ENCODE results near the gene MSI2. TPM values are rescaled to one million over a fixed set of nuclear protein-coding genes. Genes with fewer than 3 reads are reported as not detected.

MSI2 gene
- total and polyA plus RNA-seq, 2 experiments from 2014 or later, result 4.3 to 17.9 TPM

GRCh38 chr17:57532556-57532955 is 276.2 kb downstream of the MSI2 start:
- H3F3A ChIP-seq (ENCODE audit: insufficient read depth), result 0 out of 2 replicates have a peak, but pooled peaks cover 10% of the 10 kb centered on the region
- no peaks in the 10 kb centered on the region for H3K9me2 ChIP-seq (ENCODE audit: insufficient read depth)
- H3K27ac ChIP-seq, result no peak overlapping the region
- 95 to 97% methylated on average over 6 of the region's 6 CpGs for WGBS, 2 experiments (ENCODE audit: low coverage in 1 of 2, low lambda C conversion rate in 2 of 2, missing lambda C conversion rate in 2 of 2)
- H3K9me3 ChIP-seq (ENCODE audit: low read depth), result no peaks in the 10 kb centered on the region
- in situ Hi-C loops (cut with MboI), result no loop called here
- DNase-seq, result no peak
- TF ChIP-seq EZH2phosphoT487 (IDR thresholded peaks at IDR 0.05; ENCODE audit: insufficient read depth, low read depth) (no peak), EZH2 (IDR thresholded peaks at IDR 0.05; ENCODE audit: insufficient read depth, poor library complexity, severe bottlenecking) (no peak)
- no peaks in the 10 kb centered on the region for H4K20me1 ChIP-seq (ENCODE audit: insufficient read depth)
- H2AFZ ChIP-seq, result no peak overlapping the region
- H3K9ac ChIP-seq, result no peak overlapping the region
- H3K79me2 ChIP-seq (ENCODE audit: insufficient read depth), result no peaks in the 10 kb centered on the region
- H3K4me3 ChIP-seq, result no peak overlapping the region
- no peak overlapping the region for H3K4me2 ChIP-seq (ENCODE audit: unreplicated experiment)
- no peaks in the 10 kb centered on the region for H3K27me3 ChIP-seq (replicated peaks; ENCODE audit: insufficient read depth)
- no peaks in the 10 kb centered on the region for H3K36me3 ChIP-seq (ENCODE audit: low read depth)
- peaks cover 15% of the 10 kb centered on the region for H3K4me1 ChIP-seq (ENCODE audit: insufficient read depth)

- TF ChIP-seq EZH2phosphoT487 (IDR thresholded peaks at IDR 0.05; ENCODE audit: insufficient read depth, low read depth) (no peak), EZH2 (IDR thresholded peaks at IDR 0.05; ENCODE audit: insufficient read depth, poor library complexity, severe bottlenecking) (no peak)
- H3K9me2 ChIP-seq (ENCODE audit: insufficient read depth), result no peaks in the 10 kb centered on the region
- no peaks in the 10 kb centered on the region for H4K20me1 ChIP-seq (ENCODE audit: insufficient read depth)
- H3K27me3 ChIP-seq (replicated peaks; ENCODE audit: insufficient read depth), result no peaks in the 10 kb centered on the region
- H3K79me2 ChIP-seq (ENCODE audit: insufficient read depth), result no peaks in the 10 kb centered on the region
- no peak overlapping the region for H2AFZ ChIP-seq
- in situ Hi-C loops (cut with MboI), result no loop called here
- H3F3A ChIP-seq (ENCODE audit: insufficient read depth), result 0 out of 2 replicates have a peak, but pooled peaks cover 10% of the 10 kb centered on the region
- no peak overlapping the region for H3K9ac ChIP-seq
- H3K4me3 ChIP-seq, result no peak overlapping the region
- peaks cover 15% of the 10 kb centered on the region for H3K4me1 ChIP-seq (ENCODE audit: insufficient read depth)
- no peaks in the 10 kb centered on the region for H3K36me3 ChIP-seq (ENCODE audit: low read depth)
- H3K9me3 ChIP-seq (ENCODE audit: low read depth), result no peaks in the 10 kb centered on the region
- no peak overlapping the region for H3K27ac ChIP-seq
- DNase-seq, result no peak
- 82 to 94% methylated on average over 4 to 5 of the region's 5 CpGs for WGBS, 2 experiments (ENCODE audit: low coverage in 1 of 2, low lambda C conversion rate in 2 of 2, missing lambda C conversion rate in 2 of 2)
- no peak overlapping the region for H3K4me2 ChIP-seq (ENCODE audit: unreplicated experiment)
Observed at GRCh38 chr17:57532966-57533365, 276.6 kb downstream of the MSI2 start.

GRCh38 chr17:57533684-57534305 is 277.5 kb downstream of the MSI2 start:
- Histone ChIP-seq H3K4me1 (ENCODE audit: insufficient read depth) (peaks cover 15% of the 10 kb centered on the region), H3K4me2 (ENCODE audit: unreplicated experiment) (no peak overlapping the region), H3K9me2 (ENCODE audit: insufficient read depth) (no peaks in the 10 kb centered on the region), H3K4me3 (no peak overlapping the region), H3K9ac (no peak overlapping the region), H3K27ac (no peak overlapping the region), H3K79me2 (ENCODE audit: insufficient read depth) (no peaks in the 10 kb centered on the region), H3F3A (ENCODE audit: insufficient read depth) (0 out of 2 replicates have a peak, but pooled peaks cover 10% of the 10 kb centered on the region), H3K36me3 (ENCODE audit: low read depth) (no peaks in the 10 kb centered on the region), H3K9me3 (ENCODE audit: low read depth) (no peaks in the 10 kb centered on the region), H3K27me3 (replicated peaks; ENCODE audit: insufficient read depth) (no peaks in the 10 kb centered on the region), H4K20me1 (ENCODE audit: insufficient read depth) (no peaks in the 10 kb centered on the region), H2AFZ (no peak overlapping the region)
- in situ Hi-C loops (cut with MboI), result no loop called here
- TF ChIP-seq EZH2 (IDR thresholded peaks at IDR 0.05; ENCODE audit: insufficient read depth, poor library complexity, severe bottlenecking) (no peak), EZH2phosphoT487 (IDR thresholded peaks at IDR 0.05; ENCODE audit: insufficient read depth, low read depth) (no peak)
- WGBS, 2 experiments (ENCODE audit: low coverage in 1 of 2, low lambda C conversion rate in 2 of 2, missing lambda C conversion rate in 2 of 2), result 92 to 98% methylated on average over 5 of the region's 5 CpGs
- no peak for DNase-seq

- Histone ChIP-seq H3K9me2 (ENCODE audit: insufficient read depth) (no peaks in the 10 kb centered on the region), H3K27ac (no peak overlapping the region), H3K4me2 (ENCODE audit: unreplicated experiment) (no peak overlapping the region), H3F3A (ENCODE audit: insufficient read depth) (0 out of 2 replicates have a peak, but pooled peaks cover 8% of the 10 kb centered on the region), H3K27me3 (replicated peaks; ENCODE audit: insufficient read depth) (no peaks in the 10 kb centered on the region), H3K4me3 (no peak overlapping the region), H4K20me1 (ENCODE audit: insufficient read depth) (no peaks in the 10 kb centered on the region), H3K79me2 (ENCODE audit: insufficient read depth) (no peaks in the 10 kb centered on the region), H2AFZ (no peak overlapping the region), H3K4me1 (ENCODE audit: insufficient read depth) (peaks cover 10% of the 10 kb centered on the region), H3K9ac (no peak overlapping the region), H3K9me3 (ENCODE audit: low read depth) (no peaks in the 10 kb centered on the region), H3K36me3 (ENCODE audit: low read depth) (no peaks in the 10 kb centered on the region)
- in situ Hi-C loops (cut with MboI), result no loop called here
- WGBS, 2 experiments (ENCODE audit: low coverage in 1 of 2, low lambda C conversion rate in 2 of 2, missing lambda C conversion rate in 2 of 2), result 86 to 92% methylated on average over 4 of the region's 4 CpGs
- DNase-seq, result no peak
- no peak for TF ChIP-seq EZH2phosphoT487 (IDR thresholded peaks at IDR 0.05; ENCODE audit: insufficient read depth, low read depth)
Observed at GRCh38 chr17:57534863-57535248, 278.5 kb downstream of the MSI2 start.

Measured in GM23248 (cell line).